Measurements from ENCODE around the gene SNX27. TPM values are rescaled to one million over a fixed set of nuclear protein-coding genes. Genes with fewer than 3 reads are reported as not detected.
A peak's percentile ranks its signal among the peaks of the same experiment; 100 is the strongest.

SNX27 gene
- total RNA-seq, 8 experiments from 2014 or later, result 13.9 to 38.7 (median 31.0) TPM

GRCh38 chr1:151704246-151704645, 92.4 kb downstream of the SNX27 start:
- in situ Hi-C loops (cut with MboI; ENCODE audit: low pct_unique_long_range_greater_than_20kb in 2 of 9, low sequenced_read_pairs in 9 of 9, unreplicated experiment in 9 of 9), result no loop called here
- 100% methylated on average over 1 of the region's 4 CpGs; no CpG with 5 or more reads in 9 of the 10 experiments for WGBS, 10 experiments
- no peak for ATAC-seq (replicated peaks in 6 of 8)
- H3K27ac ChIP-seq, result no peak overlapping the region
- H3K4me1 ChIP-seq (replicated peaks in 1 of 2), result peaks cover 10 to 14% of the 10 kb centered on the region in 2 donors
- H3K4me3 ChIP-seq, result no peak overlapping the region

- 40 to 98% (median 78%) methylated on average over 1 to 6 of the region's 7 CpGs; no CpG with 5 or more reads in 4 of the 10 experiments for WGBS, 10 experiments
- H3K4me3 ChIP-seq, result no peak overlapping the region
- H3K4me1 ChIP-seq (replicated peaks in 1 of 2), result peaks cover 14 to 17% of the 10 kb centered on the region in 2 donors
- in situ Hi-C loops (cut with MboI; ENCODE audit: low pct_unique_long_range_greater_than_20kb in 2 of 9, low sequenced_read_pairs in 9 of 9, unreplicated experiment in 9 of 9), result no loop called here
- no peak overlapping the region for H3K27ac ChIP-seq
- no peak for ATAC-seq (replicated peaks in 6 of 8)
Observed at GRCh38 chr1:151705146-151705545, 93.3 kb downstream of the SNX27 start.

GRCh38 chr1:151705753-151706463, 94.1 kb downstream of the SNX27 start:
- in situ Hi-C loops (cut with MboI; ENCODE audit: low pct_unique_long_range_greater_than_20kb in 2 of 9, low sequenced_read_pairs in 9 of 9, unreplicated experiment in 9 of 9), result no loop called here
- ATAC-seq (replicated peaks in 6 of 8), result peak in 3 of 8 experiments; percentile 6 to 76 (median 65)
- Histone ChIP-seq H3K27ac (no peak overlapping the region), H3K4me1 (replicated peaks in 1 of 2) (peaks cover 20 to 23% of the 10 kb centered on the region in 2 donors), H3K4me3 (no peak overlapping the region)
- 54 to 100% (median 73%) methylated on average over 1 to 11 of the region's 11 CpGs; no CpG with 5 or more reads in 3 of the 10 experiments for WGBS, 10 experiments

GRCh38 chr1:151706464-151707415, 94.9 kb downstream of the SNX27 start:
- H3K27ac ChIP-seq, result no peak overlapping the region
- no peak for ATAC-seq (replicated peaks in 6 of 8)
- peaks cover 28 to 31% of the 10 kb centered on the region in 2 donors for H3K4me1 ChIP-seq (replicated peaks in 1 of 2)
- H3K4me3 ChIP-seq, result no peak overlapping the region
- 83 to 100% (median 93%) methylated on average over 1 to 11 of the region's 21 CpGs; no CpG with 5 or more reads in 6 of the 10 experiments for WGBS, 10 experiments
- in situ Hi-C loops (cut with MboI; ENCODE audit: low pct_unique_long_range_greater_than_20kb in 2 of 9, low sequenced_read_pairs in 9 of 9, unreplicated experiment in 9 of 9), result no loop called here

- ATAC-seq (replicated peaks in 6 of 8), result no peak
- peaks cover 37 to 39% of the 10 kb centered on the region in 2 donors for H3K4me1 ChIP-seq (replicated peaks in 1 of 2)
- in situ Hi-C loops (cut with MboI; ENCODE audit: low pct_unique_long_range_greater_than_20kb in 2 of 9, low sequenced_read_pairs in 9 of 9, unreplicated experiment in 9 of 9), result no loop called here
- no peak overlapping the region for H3K27ac ChIP-seq
- WGBS, 10 experiments, result 65 to 100% (median 80%) methylated on average over 1 to 3 of the region's 15 CpGs; no CpG with 5 or more reads in 6 of the 10 experiments
- H3K4me3 ChIP-seq, result no peak overlapping the region
Observed at GRCh38 chr1:151707541-151708065, 95.8 kb downstream of the SNX27 start.

- no peak overlapping the region for H3K4me3 ChIP-seq
- peaks cover 50% of the 10 kb centered on the region in 2 donors for H3K4me1 ChIP-seq (replicated peaks in 1 of 2)
- H3K27ac ChIP-seq, result no peak overlapping the region
- in situ Hi-C loops (cut with MboI; ENCODE audit: low pct_unique_long_range_greater_than_20kb in 2 of 9, low sequenced_read_pairs in 9 of 9, unreplicated experiment in 9 of 9), result no loop called here
- no CpG with 5 or more reads among the region's 15 CpGs for WGBS, 10 experiments
- no peak for ATAC-seq (replicated peaks in 6 of 8)
Observed at GRCh38 chr1:151708891-151709290, 97.0 kb downstream of the SNX27 start.

- peak overlapping the region; percentile 63 to 82 for H3K27ac ChIP-seq
- ATAC-seq (replicated peaks in 6 of 8), result peak; percentile 69 to 96 (median 94)
- peaks cover 58 to 64% of the 10 kb centered on the region in 2 donors for H3K4me1 ChIP-seq (replicated peaks in 1 of 2)
- 0 to 50% (median 6%) methylated on average over 3 to 5 of the region's 15 CpGs; no CpG with 5 or more reads in 7 of the 10 experiments for WGBS, 10 experiments
- H3K4me3 ChIP-seq, result peak overlapping the region in 2 of 5 donors; percentile 0 to 3
- in situ Hi-C loops (cut with MboI; ENCODE audit: low pct_unique_long_range_greater_than_20kb in 2 of 9, low sequenced_read_pairs in 9 of 9, unreplicated experiment in 9 of 9), result no loop called here
Observed at GRCh38 chr1:151710187-151710840, 98.5 kb downstream of the SNX27 start.

GRCh38 chr1:151711044-151711800, 99.4 kb downstream of the SNX27 start:
- ATAC-seq (replicated peaks in 6 of 8), result no peak
- Histone ChIP-seq H3K4me3 (no peak overlapping the region), H3K27ac (peak overlapping the region; percentile 63 to 82), H3K4me1 (replicated peaks in 1 of 2) (peaks cover 58 to 70% of the 10 kb centered on the region in 2 donors)
- in situ Hi-C loops (cut with MboI; ENCODE audit: low pct_unique_long_range_greater_than_20kb in 2 of 9, low sequenced_read_pairs in 9 of 9, unreplicated experiment in 9 of 9), result no loop called here
- WGBS, 10 experiments, result 80 to 100% (median 87%) methylated on average over 1 to 12 of the region's 21 CpGs; no CpG with 5 or more reads in 4 of the 10 experiments

GRCh38 chr1:151711951-151712350, 100.1 kb downstream of the SNX27 start:
- in situ Hi-C loops (cut with MboI; ENCODE audit: low pct_unique_long_range_greater_than_20kb in 2 of 9, low sequenced_read_pairs in 9 of 9, unreplicated experiment in 9 of 9), result no loop called here

GRCh38 chr1:151713044-151713443, 101.2 kb downstream of the SNX27 start:
- no peak for ATAC-seq (replicated peaks in 6 of 8)
- Histone ChIP-seq H3K4me1 (replicated peaks in 1 of 2) (peaks cover 65 to 83% of the 10 kb centered on the region in 2 donors), H3K4me3 (no peak overlapping the region), H3K27ac (peak overlapping the region; percentile 6 to 25)
- in situ Hi-C loops (cut with MboI; ENCODE audit: low pct_unique_long_range_greater_than_20kb in 2 of 9, low sequenced_read_pairs in 9 of 9, unreplicated experiment in 9 of 9), result no loop called here
- 60 to 100% (median 67%) methylated on average over 1 to 2 of the region's 2 CpGs; no CpG with 5 or more reads in 5 of the 10 experiments for WGBS, 10 experiments

More at GRCh38 chr1:151711951-151712350, 100.1 kb downstream of the SNX27 start:
- H3K4me3 ChIP-seq, result no peak overlapping the region
- WGBS, 10 experiments, result 37 to 94% (median 78%) methylated on average over 2 to 9 of the region's 10 CpGs; no CpG with 5 or more reads in 3 of the 10 experiments
- no peak for ATAC-seq (replicated peaks in 6 of 8)
- peak overlapping the region in 1 of 2 donors; percentile 82 for H3K27ac ChIP-seq
- peaks cover 58 to 72% of the 10 kb centered on the region in 2 donors for H3K4me1 ChIP-seq (replicated peaks in 1 of 2)

GRCh38 chr1:151713874-151714273, 102.0 kb downstream of the SNX27 start:
- Histone ChIP-seq H3K4me1 (replicated peaks in 1 of 2) (peaks cover 67 to 88% of the 10 kb centered on the region in 2 donors), H3K27ac (peak overlapping the region in 1 of 2 donors; percentile 25), H3K4me3 (peak overlapping the region in 1 of 5 donors; percentile 70)
- 0 to 100% (median 80%) methylated on average over 1 to 2 of the region's 2 CpGs; no CpG with 5 or more reads in 4 of the 10 experiments for WGBS, 10 experiments
- in situ Hi-C loops (cut with MboI; ENCODE audit: low pct_unique_long_range_greater_than_20kb in 2 of 9, low sequenced_read_pairs in 9 of 9, unreplicated experiment in 9 of 9), result no loop called here
- no peak for ATAC-seq (replicated peaks in 6 of 8)
